ENCODE results near the gene DNAJA2. TPM values are rescaled to one million over a fixed set of nuclear protein-coding genes. Genes with fewer than 3 reads are reported as not detected.

The DNAJA2 gene
- total RNA-seq, 1 donor from 2014 or later, result 44.6 TPM

Other genes starting within 250 kb of the DNAJA2 start
- 0.08 TPM for gene MYLK3, start 225.3 kb downstream of the DNAJA2 start, total RNA-seq
- gene C16orf87, start 142.5 kb downstream of the DNAJA2 start, total RNA-seq, result 5.9 TPM
- 92.0 TPM for gene GPT2, start 89.3 kb downstream of the DNAJA2 start, total RNA-seq
- gene NETO2, start 170.3 kb upstream of the DNAJA2 start, total RNA-seq, result 12.0 TPM

All from esophagus mucosa (tissue), 1 donor.